ENCODE measurements around the gene PVALEF. TPM values are rescaled to one million over a fixed set of nuclear protein-coding genes. Genes with fewer than 3 reads are reported as not detected.
A peak's percentile ranks its signal among the peaks of the same experiment; 100 is the strongest.

PVALEF gene
- total RNA-seq, 2 donors from 2014 or later: not detected

DNA sequence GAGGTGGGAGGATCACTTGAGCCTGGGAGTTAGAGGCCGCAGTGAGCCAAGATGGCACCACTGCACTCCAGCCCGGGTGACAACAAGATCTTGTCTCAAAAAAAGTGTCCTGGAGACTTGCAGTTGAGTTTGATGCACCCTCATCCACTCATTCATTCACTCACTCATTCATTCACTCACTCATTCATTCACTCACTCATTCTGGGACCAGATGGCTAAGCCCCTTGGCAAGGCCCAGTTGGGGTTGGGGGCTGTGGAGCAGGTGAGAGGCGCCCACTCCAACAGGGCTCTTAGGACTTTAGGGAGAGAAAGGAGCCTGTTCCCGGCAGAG is 1.9 kb downstream of the PVALEF start:
- no peaks in the 10 kb centered on the region for H3K4me1 ChIP-seq
- no peak overlapping the region for H3K4me3 ChIP-seq
- intact Hi-C loops (cut with DNase I): no loop called here
- DNase-seq: no peak
- no peaks in the 10 kb centered on the region for H3K9me3 ChIP-seq
- no peaks in the 10 kb centered on the region for H3K36me3 ChIP-seq
- H3K27ac ChIP-seq: no peak overlapping the region
- peaks cover 24% of the 10 kb centered on the region for H3K27me3 ChIP-seq
- H3K9ac ChIP-seq (ENCODE audit: low read depth in 2 of 2, low read length in 2 of 2): no peak overlapping the region
- TF ChIP-seq, protein P1, sequence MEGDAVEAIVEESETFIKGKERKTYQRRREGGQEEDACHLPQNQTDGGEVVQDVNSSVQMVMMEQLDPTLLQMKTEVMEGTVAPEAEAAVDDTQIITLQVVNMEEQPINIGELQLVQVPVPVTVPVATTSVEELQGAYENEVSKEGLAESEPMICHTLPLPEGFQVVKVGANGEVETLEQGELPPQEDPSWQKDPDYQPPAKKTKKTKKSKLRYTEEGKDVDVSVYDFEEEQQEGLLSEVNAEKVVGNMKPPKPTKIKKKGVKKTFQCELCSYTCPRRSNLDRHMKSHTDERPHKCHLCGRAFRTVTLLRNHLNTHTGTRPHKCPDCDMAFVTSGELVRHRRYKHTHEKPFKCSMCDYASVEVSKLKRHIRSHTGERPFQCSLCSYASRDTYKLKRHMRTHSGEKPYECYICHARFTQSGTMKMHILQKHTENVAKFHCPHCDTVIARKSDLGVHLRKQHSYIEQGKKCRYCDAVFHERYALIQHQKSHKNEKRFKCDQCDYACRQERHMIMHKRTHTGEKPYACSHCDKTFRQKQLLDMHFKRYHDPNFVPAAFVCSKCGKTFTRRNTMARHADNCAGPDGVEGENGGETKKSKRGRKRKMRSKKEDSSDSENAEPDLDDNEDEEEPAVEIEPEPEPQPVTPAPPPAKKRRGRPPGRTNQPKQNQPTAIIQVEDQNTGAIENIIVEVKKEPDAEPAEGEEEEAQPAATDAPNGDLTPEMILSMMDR (IDR thresholded peaks at IDR 0.05): no peak

DNA sequence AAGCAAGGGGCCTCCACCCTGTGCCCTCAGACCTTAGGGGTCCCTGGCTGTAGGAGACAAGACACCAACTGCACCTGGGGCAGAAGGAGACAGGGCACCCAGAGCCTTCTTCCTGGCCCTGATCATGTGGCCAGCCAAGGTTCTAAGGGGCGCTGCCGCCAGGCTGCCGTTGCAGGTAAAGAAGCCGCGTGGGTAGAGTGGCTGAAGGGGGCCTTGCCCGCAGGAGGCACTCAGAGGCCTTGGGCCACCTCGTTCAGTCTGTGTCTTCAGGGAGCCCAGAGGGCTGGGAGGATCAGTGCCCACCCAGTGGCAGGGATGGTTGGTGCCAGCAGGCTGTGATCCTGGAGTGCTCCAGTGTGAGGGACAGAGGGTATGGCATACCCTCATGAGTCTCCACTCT is 2.3 kb downstream of the PVALEF start:
- Histone ChIP-seq H3K9ac (ENCODE audit: low read depth in 2 of 2, low read length in 2 of 2) (no peak overlapping the region), H3K27me3 (peaks cover 24% of the 10 kb centered on the region), H3K9me3 (no peaks in the 10 kb centered on the region), H3K36me3 (no peaks in the 10 kb centered on the region), H3K27ac (no peak overlapping the region), H3K4me1 (no peaks in the 10 kb centered on the region), H3K4me3 (no peak overlapping the region)
- TF ChIP-seq, protein P1 (IDR thresholded peaks at IDR 0.05): no peak
- intact Hi-C loops (cut with DNase I): no loop called here
- DNase-seq: no peak

DNA sequence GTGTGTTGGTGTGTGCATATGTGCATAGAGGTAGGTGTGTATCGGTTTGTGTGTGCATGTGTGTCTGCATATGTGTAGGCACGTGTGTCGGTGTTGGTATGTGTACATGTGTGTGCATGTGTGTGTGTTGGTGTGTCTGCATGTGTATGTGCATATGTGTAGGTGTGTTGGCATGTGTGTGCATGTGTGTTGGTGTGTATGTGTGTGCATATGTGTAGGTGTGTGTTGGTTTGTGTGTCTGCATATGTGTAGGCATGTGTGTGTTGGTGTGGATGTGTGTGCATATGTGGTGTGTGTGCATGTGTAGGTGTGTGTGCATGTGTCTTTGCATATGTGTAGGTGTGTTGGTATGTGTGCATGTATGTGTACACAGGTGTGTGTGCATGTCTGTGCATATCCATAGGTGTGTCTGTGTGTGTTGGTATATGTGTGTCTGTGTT is 4.6 kb downstream of the PVALEF start:
- Histone ChIP-seq H3K36me3 (no peaks in the 10 kb centered on the region), H3K4me3 (no peak overlapping the region), H3K27ac (no peak overlapping the region), H3K9ac (ENCODE audit: low read depth in 2 of 2, low read length in 2 of 2) (no peak overlapping the region), H3K27me3 (peaks cover 18% of the 10 kb centered on the region), H3K4me1 (no peaks in the 10 kb centered on the region), H3K9me3 (no peaks in the 10 kb centered on the region)
- no peak for DNase-seq
- TF ChIP-seq, protein P1 (IDR thresholded peaks at IDR 0.05): no peak
- intact Hi-C loops (cut with DNase I): no loop called here

DNA sequence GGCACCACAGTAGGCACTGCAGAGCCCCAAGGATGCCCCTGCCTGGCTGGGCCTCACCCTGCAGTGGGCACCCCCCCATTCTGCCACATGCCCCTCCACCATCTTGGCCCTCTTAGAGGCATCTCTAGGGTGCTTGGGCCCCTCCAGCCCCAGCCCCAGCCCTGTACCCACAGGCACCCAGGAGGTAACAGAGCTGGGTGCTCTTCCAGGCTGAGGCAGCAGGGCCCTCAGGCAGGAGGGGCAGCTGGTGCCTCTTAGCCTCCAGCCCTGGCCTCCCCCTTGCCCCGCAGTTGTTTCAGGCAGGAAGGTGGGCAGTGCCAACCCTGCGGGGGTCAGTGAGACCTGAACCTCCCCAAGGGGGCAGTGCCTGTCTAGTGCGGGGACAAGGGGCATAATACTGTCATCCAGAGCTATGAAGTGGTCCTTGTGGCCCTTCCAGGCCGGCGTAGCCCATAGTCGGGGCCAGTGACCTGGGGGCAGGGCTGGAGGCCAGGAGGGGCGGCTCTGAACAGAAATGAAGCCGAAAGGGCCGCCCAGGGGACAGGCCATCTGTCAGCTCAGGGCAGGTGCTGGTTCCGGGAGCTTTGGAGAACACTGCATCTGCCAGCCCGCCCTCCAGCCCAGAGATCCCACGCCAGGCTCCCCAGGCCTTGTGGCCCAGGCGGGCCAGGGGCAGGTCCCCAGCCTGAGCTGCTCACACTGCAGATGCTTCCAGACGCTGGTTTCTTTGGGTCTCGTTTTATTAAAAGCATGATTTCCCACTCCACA is 5.6 kb downstream of the PVALEF start:
- DNase-seq: no peak
- Histone ChIP-seq H3K27me3 (peaks cover 9% of the 10 kb centered on the region), H3K9me3 (no peaks in the 10 kb centered on the region), H3K4me3 (no peak overlapping the region), H3K27ac (no peak overlapping the region), H3K9ac (ENCODE audit: low read depth in 2 of 2, low read length in 2 of 2) (peak overlapping the region in 1 of 2 donors; percentile 12), H3K4me1 (no peaks in the 10 kb centered on the region), H3K36me3 (no peaks in the 10 kb centered on the region)
- TF ChIP-seq, protein P1 (IDR thresholded peaks at IDR 0.05): no peak
- intact Hi-C loops (cut with DNase I): no loop called here

DNA sequence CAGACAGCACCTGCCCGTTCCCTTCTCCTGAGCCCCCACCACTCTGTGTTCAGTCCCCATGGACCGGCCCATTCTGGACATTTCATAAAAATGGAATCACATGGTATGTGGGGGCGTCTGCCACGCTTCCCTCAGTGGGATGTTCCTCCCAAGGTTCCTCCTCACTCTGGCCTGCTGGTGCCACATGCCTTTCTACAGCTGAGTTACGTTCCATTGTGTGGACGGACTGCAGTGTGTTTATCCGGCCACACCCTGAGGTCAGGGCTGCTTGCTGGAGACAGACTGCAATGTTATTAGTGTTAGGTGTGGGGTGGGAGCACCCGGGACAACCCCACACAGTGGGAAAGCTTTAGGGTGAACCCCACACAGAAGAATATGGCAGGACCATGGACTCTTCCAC is 6.6 kb downstream of the PVALEF start:
- no peak for DNase-seq
- H3K9me3 ChIP-seq: no peaks in the 10 kb centered on the region
- H3K9ac ChIP-seq (ENCODE audit: low read depth in 2 of 2, low read length in 2 of 2): no peak overlapping the region
- H3K4me3 ChIP-seq: no peak overlapping the region
- intact Hi-C loops (cut with DNase I): no loop called here
- peaks cover 4% of the 10 kb centered on the region for H3K27me3 ChIP-seq
- H3K4me1 ChIP-seq: no peaks in the 10 kb centered on the region
- TF ChIP-seq, protein P1 (IDR thresholded peaks at IDR 0.05): no peak
- H3K36me3 ChIP-seq: no peaks in the 10 kb centered on the region
- H3K27ac ChIP-seq: no peak overlapping the region

Measured in colonic mucosa (tissue), 4 donors.